Measurements from ENCODE around the gene RGPD6. TPM values are rescaled to one million over a fixed set of nuclear protein-coding genes. Genes with fewer than 3 reads are reported as not detected.

The RGPD6 gene
- total RNA-seq = 3.5 and 16.8 TPM in 2 replicates

GRCh38 chr2:110576763-110577416, at the start of gene RGPD6:
TSS of gene RGPD6 (minus strand) at chr2:110577222. CDS start at chr2:110577024, 198 bp downstream.

GRCh38 chr2:110472171-110473058, 104.6 kb downstream of the RGPD6 start, which contains the start of gene LIMS4:
TSS of gene LIMS4 (minus strand) at chr2:110472816. CDS start at chr2:110472778, 38 bp downstream.

Other genes with a start within 250 kb of the RGPD6 start
- gene LIMS4, start 104.4 kb downstream of the RGPD6 start, total RNA-seq = 0.17 and 11.2 TPM in 2 replicates
- 1.6 and 2.1 TPM in 2 replicates for gene BUB1, start 100.8 kb upstream of the RGPD6 start, total RNA-seq
- not detected in 2 replicates for gene ACOXL, start 155.4 kb upstream of the RGPD6 start, total RNA-seq